NCI-H2081 (cell line): ENCODE results near the gene SGMS1.
"Not testable (repeated sequence)": the region's sequence is repeated elsewhere in the genome, so short reads cannot be mapped to it uniquely, and the experiment has no call there.

Source experiments
- DNase-seq, 2 experiments: peaks; one replicate each; lab custom pipeline; 2025; lab: John Stamatoyannopoulos, UW

The SGMS1 gene

GRCh38 chr10:50262625-50263024 is 361.1 kb downstream of the SGMS1 start:
- not testable (repeated sequence) for DNase-seq

- DNase-seq: no peak
These were observed 362.9 kb downstream of the SGMS1 start for GRCh38 chr10:50260791-50261281.
